ENCODE results near the gene PRPF38B.

GRCh38 chr1:108725906-108726305 is 33.8 kb downstream of the PRPF38B start:
- TF ChIP-seq CTCF (conservative IDR thresholded peaks at IDR 0.05 in 1 of 2, IDR thresholded peaks at IDR 0.05 in 1 of 2; ENCODE audit: extremely low read depth in 1 of 2, insufficient read depth in 1 of 2, low read depth in 1 of 2, low read length in 2 of 2) (no peak), EZH2 (IDR thresholded peaks at IDR 0.05; ENCODE audit: borderline replicate concordance, low read length) (no peak)
